HepG2 (cell line): ENCODE data around the gene CORO7. TPM values are rescaled to one million over a fixed set of nuclear protein-coding genes. Genes with fewer than 3 reads are reported as not detected.
A peak's percentile ranks its signal among the peaks of the same experiment; 100 is the strongest.

Source experiments
- BHLHE40 ChIP-seq: IDR thresholded peaks from 2 replicates; pipeline ENCODE4 v1.6.1; 2011; ENCODE audit warnings: low read length, improper control_type of control experiment
- BRD4 ChIP-seq: sonication (generic); formaldehyde crosslinking; IDR thresholded peaks from 2 replicates; pipeline ENCODE4 v1.4.0; 2020; ENCODE audit warnings: missing genetic modification reagents
- CREM ChIP-seq, 2 experiments: sonication (generic) in 1 of 2; formaldehyde crosslinking in 1 of 2; IDR thresholded peaks; 2 replicates each; pipeline versions ENCODE4 v1.4.0 to v1.6.1; 2016 to 2020; ENCODE audit warnings: antibody characterized with exemption in 1 of 2, mild to moderate bottlenecking in 1 of 2, missing genetic modification reagents in 1 of 2
- EHMT2 ChIP-seq: fragments of 200-600 bp; sonication (generic); IDR thresholded peaks from 2 replicates; pipeline ENCODE4 v1.7.0; 2017; ENCODE audit warnings: antibody characterized with exemption, low read depth, low read length, borderline replicate concordance
- GPN1 ChIP-seq: sonication (generic); formaldehyde crosslinking; IDR thresholded peaks from 2 replicates; pipeline ENCODE4 v1.5.1; 2020; ENCODE audit warnings: missing genetic modification reagents, borderline replicate concordance
- HDAC2 ChIP-seq: sonication (generic); formaldehyde crosslinking; IDR thresholded peaks from 2 replicates; pipeline ENCODE4 v1.4.0; 2020; ENCODE audit warnings: missing genetic modification reagents
- HNF4A ChIP-seq: sonication (generic); formaldehyde crosslinking; IDR thresholded peaks from 2 replicates; pipeline ENCODE4 v1.4.0; 2020; ENCODE audit warnings: missing genetic modification reagents
- HNRNPL ChIP-seq: fragments of 200-400 bp; formaldehyde crosslinking; IDR thresholded peaks from 2 replicates; pipeline ENCODE4 v1.6.1; 2017; ENCODE audit warnings: mild to moderate bottlenecking, low read depth, low read length
- KDM5B ChIP-seq: sonication (generic); formaldehyde crosslinking; IDR thresholded peaks from 2 replicates; pipeline ENCODE4 v1.4.0; 2020; ENCODE audit warnings: missing genetic modification reagents, mild to moderate bottlenecking, borderline replicate concordance
- KLF6 ChIP-seq: IDR thresholded peaks from 2 replicates; pipeline ENCODE4 v1.8.0; 2016; ENCODE audit warnings: missing biosample characterization, missing genetic modification reagents
- POLR2G ChIP-seq: fragments of 200-400 bp; formaldehyde crosslinking; IDR thresholded peaks from 2 replicates; pipeline ENCODE4 v1.6.1; 2018; ENCODE audit warnings: mild to moderate bottlenecking, low read depth, low read length, moderate library complexity
- REXO4 ChIP-seq: sonication (generic); formaldehyde crosslinking; IDR thresholded peaks from 2 replicates; pipeline ENCODE4 v1.8.0; 2022; ENCODE audit warnings: missing genetic modification reagents, mild to moderate bottlenecking, borderline replicate concordance
- SOX6 ChIP-seq, 2 experiments: fragments of 450-650 bp in 1 of 2; sonication (generic) in 1 of 2; formaldehyde crosslinking in 1 of 2; IDR thresholded peaks; 2 replicates each; pipeline versions ENCODE4 v1.4.0 to v1.6.1; 2017 to 2020; ENCODE audit warnings: antibody characterized with exemption in 1 of 2, mild to moderate bottlenecking in 1 of 2, missing genetic modification reagents in 1 of 2
- SRY ChIP-seq: sonication (generic); formaldehyde crosslinking; IDR thresholded peaks from 2 replicates; pipeline ENCODE4 v1.8.0; 2022; ENCODE audit warnings: mild to moderate bottlenecking, missing genetic modification reagents
- ZBTB3 ChIP-seq: sonication (generic); formaldehyde crosslinking; IDR thresholded peaks from 2 replicates; pipeline ENCODE4 v1.4.0; 2020; ENCODE audit warnings: low read depth, mild to moderate bottlenecking, moderate library complexity, missing genetic modification reagents, borderline replicate concordance
- ZNF547 ChIP-seq: sonication (generic); formaldehyde crosslinking; IDR thresholded peaks from 2 replicates; pipeline ENCODE4 v1.5.1; 2020; ENCODE audit warnings: mild to moderate bottlenecking, missing genetic modification reagents
- ZNF569 ChIP-seq: sonication (generic); formaldehyde crosslinking; IDR thresholded peaks from 2 replicates; pipeline ENCODE4 v1.5.0; 2020; ENCODE audit warnings: mild to moderate bottlenecking, missing genetic modification reagents, moderate library complexity, borderline replicate concordance
- ZNF713 ChIP-seq: sonication (generic); formaldehyde crosslinking; IDR thresholded peaks from 2 replicates; pipeline ENCODE4 v1.4.0; 2020; ENCODE audit warnings: mild to moderate bottlenecking, missing genetic modification reagents
- ZNF75D ChIP-seq: sonication (generic); formaldehyde crosslinking; IDR thresholded peaks from 2 replicates; pipeline ENCODE4 v1.8.1; 2023; ENCODE audit warnings: missing genetic modification reagents, mild to moderate bottlenecking, borderline replicate concordance
- ZNF83 ChIP-seq: sonication (generic); formaldehyde crosslinking; IDR thresholded peaks from 2 replicates; pipeline ENCODE4 v1.4.0; 2020; ENCODE audit warnings: missing genetic modification reagents, mild to moderate bottlenecking, borderline replicate concordance
- ZSCAN21 ChIP-seq: sonication (generic); formaldehyde crosslinking; IDR thresholded peaks from 2 replicates; pipeline ENCODE4 v1.8.0; 2022; ENCODE audit warnings: mild to moderate bottlenecking, missing genetic modification reagents, moderate library complexity, borderline replicate concordance
- ZSCAN22 ChIP-seq: sonication (generic); formaldehyde crosslinking; IDR thresholded peaks from 2 replicates; pipeline ENCODE4 v1.4.0; 2020; ENCODE audit warnings: mild to moderate bottlenecking, missing genetic modification reagents
- ZSCAN29 ChIP-seq: sonication (generic); formaldehyde crosslinking; conservative IDR thresholded peaks from 2 replicates; pipeline ENCODE4 v1.4.0; 2020; ENCODE audit warnings: mild to moderate bottlenecking, missing genetic modification reagents
- polyA plus RNA-seq, 8 experiments: library from polyadenylated mRNA; depleted of rRNA in 3 of 8; stranded (reverse) in 7 of 8; unstranded in 1 of 8; fragments of >200 nt; fragmentation: Illumina TruSeq in 4 of 8; extraction: Trizol in 4 of 8; gene quantifications; 2 replicates each; pipeline versions ENCODE4 v1.2.1 to v1.2.3, GENCODE V29; 2011 to 2016; ENCODE audit warnings: low read depth in 4 of 8, missing spikeins in 1 of 8, mixed read lengths in 1 of 8; ENCODE audit not compliant: insufficient read depth in 1 of 8
- total RNA-seq, 5 experiments: library from RNA; depleted of rRNA; stranded (reverse); fragments of >200 nt; fragmentation: Illumina TruSeq; extraction: Trizol; gene quantifications; 2 replicates each; pipeline ENCODE4 v1.2.3, GENCODE V29; 2016; ENCODE audit warnings: low read depth in 1 of 5
- TF ChIP-seq, protein P1 (sequence below): sonication (generic); formaldehyde crosslinking; IDR thresholded peaks from 2 replicates; pipeline ENCODE4 v1.9.0; 2022; ENCODE audit warnings: missing genetic modification reagents, mild to moderate bottlenecking, borderline replicate concordance
- TF ChIP-seq, protein P2 (sequence below): sonication (generic); formaldehyde crosslinking; IDR thresholded peaks from 2 replicates; pipeline ENCODE4 v1.4.0; 2020; ENCODE audit warnings: missing genetic modification reagents
- TF ChIP-seq, protein P3 (sequence below): sonication (generic); formaldehyde crosslinking; conservative IDR thresholded peaks from 2 replicates; pipeline ENCODE4 v1.5.0; 2020; ENCODE audit warnings: missing genetic modification reagents

CORO7 gene
- total and polyA plus RNA-seq, 2 of the 13 experiments (the other 11 are each of a cell fraction or from before 2014, with no cell fraction given), result 9.9 to 14.3 TPM

DNA sequence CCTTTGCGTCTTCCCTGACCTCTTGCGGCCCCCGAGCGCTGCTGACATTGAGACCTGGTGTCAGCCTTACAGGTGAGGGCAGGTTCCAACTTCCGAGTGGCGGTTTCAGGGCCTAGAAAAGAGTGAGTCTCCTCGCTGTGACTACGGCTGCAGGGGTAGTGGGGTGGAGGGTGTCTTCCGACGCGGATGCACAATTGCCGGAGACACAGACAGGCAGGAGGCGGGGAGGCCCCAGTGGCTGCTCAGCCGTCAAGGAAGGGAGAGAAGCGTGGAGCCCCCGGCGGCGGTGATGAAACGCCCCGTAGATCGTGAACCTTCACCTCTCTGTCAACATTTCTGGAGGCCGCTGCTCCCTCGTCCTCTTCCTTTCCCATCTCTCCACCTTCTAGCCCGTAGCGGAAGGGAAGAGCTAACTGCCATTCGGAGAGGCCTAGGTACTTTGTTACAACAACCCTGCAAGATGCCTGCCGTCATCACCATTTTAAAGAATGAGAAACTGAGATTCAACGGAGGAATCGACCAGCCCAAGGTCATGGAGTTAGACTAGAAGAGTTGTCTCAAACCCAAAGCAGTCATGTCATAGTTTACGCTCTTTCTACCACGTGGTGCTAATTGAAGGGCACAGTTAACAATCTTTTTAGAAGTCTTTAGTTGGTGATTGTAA is 9.8 kb upstream of the CORO7 start (continued):
- TF ChIP-seq SOX6 (IDR thresholded peaks at IDR 0.05), result no peak
- TF ChIP-seq SOX6 (CRISPR knock-in tag; IDR thresholded peaks at IDR 0.05), result peak; percentile 74
- TF ChIP-seq BHLHE40, result no peak
- peak; percentile 78 for TF ChIP-seq HNF4A (CRISPR knock-in tag)
- no peak for TF ChIP-seq EHMT2
- 0 out of 2 replicates have a peak, but pooled peaks have one; percentile 63 for TF ChIP-seq SRY (CRISPR knock-in tag)
- peak; percentile 35; the same call in 1 of the 2 replicates for TF ChIP-seq ZSCAN22 (CRISPR knock-in tag)
- TF ChIP-seq ZNF713 (CRISPR knock-in tag), result no peak
- no peak for TF ChIP-seq KLF6 (CRISPR knock-in tag)
- peak; percentile 36; the same call in 1 of the 2 replicates for TF ChIP-seq CREM (IDR thresholded peaks at IDR 0.05)
- TF ChIP-seq CREM (CRISPR knock-in tag; IDR thresholded peaks at IDR 0.05), result no peak
- peak; percentile 13; the same call in 1 of the 2 replicates for TF ChIP-seq ZSCAN21
- TF ChIP-seq ZSCAN29 (CRISPR knock-in tag), result peak; percentile 93
- peak; percentile 68; the same call in 1 of the 2 replicates for TF ChIP-seq GPN1
- TF ChIP-seq ZNF569, result peak; percentile 90; the same call in 1 of the 2 replicates
- no peak for TF ChIP-seq ZNF75D (CRISPR knock-in tag)
- TF ChIP-seq HDAC2 (CRISPR knock-in tag), result peak; percentile 67; the same call in 1 of the 2 replicates
- 0 out of 2 replicates have a peak, but pooled peaks have one; percentile 83 for TF ChIP-seq REXO4 (CRISPR knock-in tag)
- TF ChIP-seq, protein P1, sequence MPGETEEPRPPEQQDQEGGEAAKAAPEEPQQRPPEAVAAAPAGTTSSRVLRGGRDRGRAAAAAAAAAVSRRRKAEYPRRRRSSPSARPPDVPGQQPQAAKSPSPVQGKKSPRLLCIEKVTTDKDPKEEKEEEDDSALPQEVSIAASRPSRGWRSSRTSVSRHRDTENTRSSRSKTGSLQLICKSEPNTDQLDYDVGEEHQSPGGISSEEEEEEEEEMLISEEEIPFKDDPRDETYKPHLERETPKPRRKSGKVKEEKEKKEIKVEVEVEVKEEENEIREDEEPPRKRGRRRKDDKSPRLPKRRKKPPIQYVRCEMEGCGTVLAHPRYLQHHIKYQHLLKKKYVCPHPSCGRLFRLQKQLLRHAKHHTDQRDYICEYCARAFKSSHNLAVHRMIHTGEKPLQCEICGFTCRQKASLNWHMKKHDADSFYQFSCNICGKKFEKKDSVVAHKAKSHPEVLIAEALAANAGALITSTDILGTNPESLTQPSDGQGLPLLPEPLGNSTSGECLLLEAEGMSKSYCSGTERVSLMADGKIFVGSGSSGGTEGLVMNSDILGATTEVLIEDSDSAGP (CRISPR knock-in tag), result peak; percentile 75; the same call in 1 of the 2 replicates
- peak; percentile 25; the same call in 1 of the 2 replicates for TF ChIP-seq POLR2G
- TF ChIP-seq ZNF547 (CRISPR knock-in tag), result peak; percentile 73; the same call in 1 of the 2 replicates
- TF ChIP-seq, protein P2, sequence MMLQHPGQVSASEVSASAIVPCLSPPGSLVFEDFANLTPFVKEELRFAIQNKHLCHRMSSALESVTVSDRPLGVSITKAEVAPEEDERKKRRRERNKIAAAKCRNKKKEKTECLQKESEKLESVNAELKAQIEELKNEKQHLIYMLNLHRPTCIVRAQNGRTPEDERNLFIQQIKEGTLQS, result peak; percentile 88
- no peak for TF ChIP-seq BRD4
- no peak for TF ChIP-seq HNRNPL
- TF ChIP-seq, protein P3, sequence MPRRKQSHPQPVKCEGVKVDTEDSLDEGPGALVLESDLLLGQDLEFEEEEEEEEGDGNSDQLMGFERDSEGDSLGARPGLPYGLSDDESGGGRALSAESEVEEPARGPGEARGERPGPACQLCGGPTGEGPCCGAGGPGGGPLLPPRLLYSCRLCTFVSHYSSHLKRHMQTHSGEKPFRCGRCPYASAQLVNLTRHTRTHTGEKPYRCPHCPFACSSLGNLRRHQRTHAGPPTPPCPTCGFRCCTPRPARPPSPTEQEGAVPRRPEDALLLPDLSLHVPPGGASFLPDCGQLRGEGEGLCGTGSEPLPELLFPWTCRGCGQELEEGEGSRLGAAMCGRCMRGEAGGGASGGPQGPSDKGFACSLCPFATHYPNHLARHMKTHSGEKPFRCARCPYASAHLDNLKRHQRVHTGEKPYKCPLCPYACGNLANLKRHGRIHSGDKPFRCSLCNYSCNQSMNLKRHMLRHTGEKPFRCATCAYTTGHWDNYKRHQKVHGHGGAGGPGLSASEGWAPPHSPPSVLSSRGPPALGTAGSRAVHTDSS (CRISPR knock-in tag), result no peak
- peak; percentile 72; the same call in 1 of the 2 replicates for TF ChIP-seq KDM5B (CRISPR knock-in tag)
- peak; percentile 44; the same call in 1 of the 2 replicates for TF ChIP-seq ZBTB3 (CRISPR knock-in tag)
- peak; percentile 34; the same call in 1 of the 2 replicates for TF ChIP-seq ZNF83 (CRISPR knock-in tag)
